ENCODE measurements around the gene BGN. TPM values are rescaled to one million over a fixed set of nuclear protein-coding genes. Genes with fewer than 3 reads are reported as not detected.

Gene BGN
- total and polyA plus RNA-seq, 10 of the 15 experiments (the other 5 are each of a cell fraction or from before 2014, with no cell fraction given), result 0.06 to 0.18 (median 0.12) TPM; not detected in 7

DNA sequence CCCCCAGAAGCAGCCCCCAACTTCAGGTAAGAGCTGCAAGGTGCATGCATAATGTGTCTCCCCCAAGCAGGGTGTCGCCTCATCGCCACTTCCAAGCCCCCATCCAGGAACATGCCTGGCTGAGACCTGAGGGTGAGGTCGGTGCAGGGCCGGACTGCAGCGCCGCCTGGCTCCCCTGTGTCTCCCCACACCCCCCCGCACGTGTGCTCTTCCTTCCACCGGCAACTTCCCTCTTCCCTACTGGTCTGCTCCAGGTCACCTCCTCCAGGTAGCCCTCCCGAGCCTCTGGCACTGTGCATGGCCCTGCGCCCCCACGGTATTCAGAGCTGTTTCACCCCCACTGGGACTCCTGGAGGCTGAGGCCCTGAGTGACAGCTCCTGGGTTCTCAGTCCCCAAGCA is 2.2 kb upstream of the BGN start (continued):
- TF ChIP-seq, protein P1, sequence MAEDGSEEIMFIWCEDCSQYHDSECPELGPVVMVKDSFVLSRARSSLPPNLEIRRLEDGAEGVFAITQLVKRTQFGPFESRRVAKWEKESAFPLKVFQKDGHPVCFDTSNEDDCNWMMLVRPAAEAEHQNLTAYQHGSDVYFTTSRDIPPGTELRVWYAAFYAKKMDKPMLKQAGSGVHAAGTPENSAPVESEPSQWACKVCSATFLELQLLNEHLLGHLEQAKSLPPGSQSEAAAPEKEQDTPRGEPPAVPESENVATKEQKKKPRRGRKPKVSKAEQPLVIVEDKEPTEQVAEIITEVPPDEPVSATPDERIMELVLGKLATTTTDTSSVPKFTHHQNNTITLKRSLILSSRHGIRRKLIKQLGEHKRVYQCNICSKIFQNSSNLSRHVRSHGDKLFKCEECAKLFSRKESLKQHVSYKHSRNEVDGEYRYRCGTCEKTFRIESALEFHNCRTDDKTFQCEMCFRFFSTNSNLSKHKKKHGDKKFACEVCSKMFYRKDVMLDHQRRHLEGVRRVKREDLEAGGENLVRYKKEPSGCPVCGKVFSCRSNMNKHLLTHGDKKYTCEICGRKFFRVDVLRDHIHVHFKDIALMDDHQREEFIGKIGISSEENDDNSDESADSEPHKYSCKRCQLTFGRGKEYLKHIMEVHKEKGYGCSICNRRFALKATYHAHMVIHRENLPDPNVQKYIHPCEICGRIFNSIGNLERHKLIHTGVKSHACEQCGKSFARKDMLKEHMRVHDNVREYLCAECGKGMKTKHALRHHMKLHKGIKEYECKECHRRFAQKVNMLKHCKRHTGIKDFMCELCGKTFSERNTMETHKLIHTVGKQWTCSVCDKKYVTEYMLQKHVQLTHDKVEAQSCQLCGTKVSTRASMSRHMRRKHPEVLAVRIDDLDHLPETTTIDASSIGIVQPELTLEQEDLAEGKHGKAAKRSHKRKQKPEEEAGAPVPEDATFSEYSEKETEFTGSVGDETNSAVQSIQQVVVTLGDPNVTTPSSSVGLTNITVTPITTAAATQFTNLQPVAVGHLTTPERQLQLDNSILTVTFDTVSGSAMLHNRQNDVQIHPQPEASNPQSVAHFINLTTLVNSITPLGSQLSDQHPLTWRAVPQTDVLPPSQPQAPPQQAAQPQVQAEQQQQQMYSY (CRISPR knock-in tag; IDR thresholded peaks at IDR 0.05), result no peak
- TF ChIP-seq, protein P2, sequence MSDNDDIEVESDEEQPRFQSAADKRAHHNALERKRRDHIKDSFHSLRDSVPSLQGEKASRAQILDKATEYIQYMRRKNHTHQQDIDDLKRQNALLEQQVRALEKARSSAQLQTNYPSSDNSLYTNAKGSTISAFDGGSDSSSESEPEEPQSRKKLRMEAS (IDR thresholded peaks at IDR 0.05; ENCODE audit: low read depth, low read length), result no peak
- no peak for TF ChIP-seq ASH2L (IDR thresholded peaks at IDR 0.05; ENCODE audit: borderline replicate concordance, low read depth)
- no peak for TF ChIP-seq SREBF2 (IDR thresholded peaks at IDR 0.05; ENCODE audit: low read length)

DNA sequence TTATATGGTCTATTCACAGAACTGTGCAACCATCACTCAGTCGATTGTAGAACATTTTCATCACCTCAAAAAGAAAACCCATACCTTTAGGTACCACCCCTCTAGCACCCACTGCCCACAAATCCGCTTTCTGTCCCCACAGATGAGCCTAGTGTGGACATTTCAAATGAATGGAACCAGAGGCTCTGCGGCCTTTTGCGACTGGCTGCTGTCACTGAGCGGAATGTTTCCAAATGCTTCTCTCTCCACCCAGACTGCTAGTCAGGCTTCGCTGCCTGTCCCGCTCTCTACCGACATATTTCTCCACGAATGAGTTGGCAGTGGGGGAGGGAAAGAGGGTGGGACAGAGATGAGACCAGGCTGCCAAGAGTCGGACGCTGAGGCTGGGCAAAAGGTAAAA is 1.7 kb upstream of the BGN start:
- in situ Hi-C loops (cut with MboI) (no loop called here), intact Hi-C loops (cut with micrococcal nuclease; ENCODE audit: unreplicated experiment) (no loop called here)
- Histone ChIP-seq H3K4me1 (ENCODE audit: control insufficient read depth, insufficient read depth, low read length) (no peaks in the 10 kb centered on the region), H3K4me3 (no peak overlapping the region), H3K79me2 (ENCODE audit: control insufficient read depth, insufficient read depth, low read length) (no peaks in the 10 kb centered on the region), H2AFZ (ENCODE audit: control insufficient read depth, low read depth, low read length) (no peak overlapping the region), H3K36me3 (ENCODE audit: control insufficient read depth in 2 of 2, insufficient read depth in 2 of 2, low read length in 1 of 2) (no peaks in the 10 kb centered on the region), H3K27ac (ENCODE audit: control insufficient read depth, insufficient read depth) (no peak overlapping the region), H3K9ac (ENCODE audit: control insufficient read depth, insufficient read depth, low read length) (no peak overlapping the region), H4K20me1 (ENCODE audit: control insufficient read depth, insufficient read depth) (no peaks in the 10 kb centered on the region), H3K9me3 (replicated peaks; ENCODE audit: control insufficient read depth, insufficient read depth, low read length) (no peaks in the 10 kb centered on the region; the same call in 2 of the 3 replicates), H3K4me2 (ENCODE audit: control insufficient read depth, insufficient read depth) (no peak overlapping the region), H3K27me3 (replicated peaks in 1 of 2; ENCODE audit: control insufficient read depth in 2 of 2, insufficient read depth in 2 of 2, low read length in 1 of 2) (no peaks in the 10 kb centered on the region)
- ChIA-PET RAD21 (ENCODE audit: unreplicated experiment) (no interaction called here), SMC1A (ENCODE audit: uncharacterized antibody, unreplicated experiment) (no interaction called here), CTCF (no interaction called here), POLR2A (no interaction called here)
- FAIRE-seq (no peak), ATAC-seq (no peak), DNase-seq (ENCODE audit: low read depth, low spot score) (no peak)
- no TSS peak for BruUV-seq (replicated peaks)
- 39% methylated on average over 11 of the region's 11 CpGs for WGBS (ENCODE audit: insufficient coverage, insufficient replicate concordance, low lambda C conversion rate, missing lambda C conversion rate)
- TF ChIP-seq ZNF24 (IDR thresholded peaks at IDR 0.05) (no peak), MXI1 (IDR thresholded peaks at IDR 0.05; ENCODE audit: low read depth, low read length) (no peak), SREBF2 (IDR thresholded peaks at IDR 0.05; ENCODE audit: low read length) (no peak), SUPT20H (IDR thresholded peaks at IDR 0.05; ENCODE audit: borderline replicate concordance, control insufficient read depth, low read depth, low read length) (no peak), HCFC1 (IDR thresholded peaks at IDR 0.05; ENCODE audit: low read length) (no peak), CREB1 (IDR thresholded peaks at IDR 0.05; ENCODE audit: low read depth) (no peak)
- TF ChIP-seq, protein P3, sequence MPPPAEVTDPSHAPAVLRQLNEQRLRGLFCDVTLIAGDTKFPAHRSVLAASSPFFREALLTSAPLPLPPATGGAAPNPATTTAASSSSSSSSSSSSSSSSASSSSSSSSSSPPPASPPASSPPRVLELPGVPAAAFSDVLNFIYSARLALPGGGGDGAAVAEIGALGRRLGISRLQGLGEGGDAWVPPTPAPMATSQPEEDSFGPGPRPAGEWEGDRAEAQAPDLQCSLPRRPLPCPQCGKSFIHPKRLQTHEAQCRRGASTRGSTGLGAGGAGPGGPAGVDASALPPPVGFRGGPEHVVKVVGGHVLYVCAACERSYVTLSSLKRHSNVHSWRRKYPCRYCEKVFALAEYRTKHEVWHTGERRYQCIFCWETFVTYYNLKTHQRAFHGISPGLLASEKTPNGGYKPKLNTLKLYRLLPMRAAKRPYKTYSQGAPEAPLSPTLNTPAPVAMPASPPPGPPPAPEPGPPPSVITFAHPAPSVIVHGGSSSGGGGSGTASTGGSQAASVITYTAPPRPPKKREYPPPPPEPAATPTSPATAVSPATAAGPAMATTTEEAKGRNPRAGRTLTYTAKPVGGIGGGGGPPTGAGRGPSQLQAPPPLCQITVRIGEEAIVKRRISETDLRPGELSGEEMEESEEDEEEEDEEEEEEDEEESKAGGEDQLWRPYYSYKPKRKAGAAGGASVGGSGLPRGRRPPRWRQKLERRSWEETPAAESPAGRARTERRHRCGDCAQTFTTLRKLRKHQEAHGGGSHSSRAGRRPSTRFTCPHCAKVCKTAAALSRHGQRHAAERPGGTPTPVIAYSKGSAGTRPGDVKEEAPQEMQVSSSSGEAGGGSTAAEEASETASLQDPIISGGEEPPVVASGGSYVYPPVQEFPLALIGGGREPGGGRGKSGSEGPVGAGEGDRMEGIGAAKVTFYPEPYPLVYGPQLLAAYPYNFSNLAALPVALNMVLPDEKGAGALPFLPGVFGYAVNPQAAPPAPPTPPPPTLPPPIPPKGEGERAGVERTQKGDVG (CRISPR knock-in tag; IDR thresholded peaks at IDR 0.05), result no peak
- TF ChIP-seq, protein P4, sequence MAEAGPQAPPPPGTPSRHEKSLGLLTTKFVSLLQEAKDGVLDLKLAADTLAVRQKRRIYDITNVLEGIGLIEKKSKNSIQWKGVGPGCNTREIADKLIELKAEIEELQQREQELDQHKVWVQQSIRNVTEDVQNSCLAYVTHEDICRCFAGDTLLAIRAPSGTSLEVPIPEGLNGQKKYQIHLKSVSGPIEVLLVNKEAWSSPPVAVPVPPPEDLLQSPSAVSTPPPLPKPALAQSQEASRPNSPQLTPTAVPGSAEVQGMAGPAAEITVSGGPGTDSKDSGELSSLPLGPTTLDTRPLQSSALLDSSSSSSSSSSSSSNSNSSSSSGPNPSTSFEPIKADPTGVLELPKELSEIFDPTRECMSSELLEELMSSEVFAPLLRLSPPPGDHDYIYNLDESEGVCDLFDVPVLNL (IDR thresholded peaks at IDR 0.05; ENCODE audit: low read depth, low read length), result no peak
- TF ChIP-seq, protein P5, sequence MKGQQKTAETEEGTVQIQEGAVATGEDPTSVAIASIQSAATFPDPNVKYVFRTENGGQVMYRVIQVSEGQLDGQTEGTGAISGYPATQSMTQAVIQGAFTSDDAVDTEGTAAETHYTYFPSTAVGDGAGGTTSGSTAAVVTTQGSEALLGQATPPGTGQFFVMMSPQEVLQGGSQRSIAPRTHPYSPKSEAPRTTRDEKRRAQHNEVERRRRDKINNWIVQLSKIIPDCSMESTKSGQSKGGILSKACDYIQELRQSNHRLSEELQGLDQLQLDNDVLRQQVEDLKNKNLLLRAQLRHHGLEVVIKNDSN (IDR thresholded peaks at IDR 0.05; ENCODE audit: borderline replicate concordance, extremely low read length, insufficient read depth, low read depth, low read length), result no peak

All from GM12878 (cell line).